ENCODE measurements around the gene NACC2. TPM values are rescaled to one million over a fixed set of nuclear protein-coding genes. Genes with fewer than 3 reads are reported as not detected.

The NACC2 gene
- total RNA-seq, 4 donors from 2014 or later, result 26.0 to 51.7 (median 43.5) TPM

GRCh38 chr9:136036848-136037247 lies 58.2 kb downstream of the NACC2 start:
- intact Hi-C loops (cut with DNase I; ENCODE audit: low total_unique reads), result no loop called here
- peaks cover 0 to 3% of the 10 kb centered on the region in 2 donors for H3K4me1 ChIP-seq
- DNase-seq, result no peak

DNA sequence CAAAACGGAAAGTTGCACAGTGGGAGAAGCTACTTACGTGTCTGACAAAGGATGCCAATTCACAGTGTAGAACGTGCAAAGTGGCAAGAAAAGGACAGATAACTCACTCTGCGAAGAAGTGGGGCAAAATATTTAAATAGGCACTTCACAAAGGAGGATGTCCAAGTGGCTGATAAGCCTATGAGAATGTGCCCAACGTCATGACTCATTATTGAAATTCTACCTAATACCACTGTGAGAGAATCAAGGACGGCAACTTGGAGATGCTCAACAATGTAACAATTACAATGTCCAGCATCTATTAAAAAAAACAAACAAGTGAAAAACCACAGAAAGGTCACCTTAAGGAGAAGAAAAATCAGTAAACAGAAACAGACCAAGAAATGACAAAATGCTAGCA lies 59.0 kb downstream of the NACC2 start:
- in situ Hi-C loops (cut with MboI; ENCODE audit: low sequenced_read_pairs in 4 of 4), result no loop called here
- no peak for ATAC-seq
- H3K36me3 ChIP-seq, result no peaks in the 10 kb centered on the region

More at GRCh38 chr9:136036848-136037247, 58.2 kb downstream of the NACC2 start:
- ATAC-seq, result no peak
- Histone ChIP-seq H3K9me3 (no peaks in the 10 kb centered on the region), H3K36me3 (no peaks in the 10 kb centered on the region), H3K27ac (no peak overlapping the region), H3K27me3 (no peaks in the 10 kb centered on the region), H3K4me3 (no peak overlapping the region)
- no peak for TF ChIP-seq POLR2A (IDR thresholded peaks at IDR 0.05)
- TF ChIP-seq, protein P1, sequence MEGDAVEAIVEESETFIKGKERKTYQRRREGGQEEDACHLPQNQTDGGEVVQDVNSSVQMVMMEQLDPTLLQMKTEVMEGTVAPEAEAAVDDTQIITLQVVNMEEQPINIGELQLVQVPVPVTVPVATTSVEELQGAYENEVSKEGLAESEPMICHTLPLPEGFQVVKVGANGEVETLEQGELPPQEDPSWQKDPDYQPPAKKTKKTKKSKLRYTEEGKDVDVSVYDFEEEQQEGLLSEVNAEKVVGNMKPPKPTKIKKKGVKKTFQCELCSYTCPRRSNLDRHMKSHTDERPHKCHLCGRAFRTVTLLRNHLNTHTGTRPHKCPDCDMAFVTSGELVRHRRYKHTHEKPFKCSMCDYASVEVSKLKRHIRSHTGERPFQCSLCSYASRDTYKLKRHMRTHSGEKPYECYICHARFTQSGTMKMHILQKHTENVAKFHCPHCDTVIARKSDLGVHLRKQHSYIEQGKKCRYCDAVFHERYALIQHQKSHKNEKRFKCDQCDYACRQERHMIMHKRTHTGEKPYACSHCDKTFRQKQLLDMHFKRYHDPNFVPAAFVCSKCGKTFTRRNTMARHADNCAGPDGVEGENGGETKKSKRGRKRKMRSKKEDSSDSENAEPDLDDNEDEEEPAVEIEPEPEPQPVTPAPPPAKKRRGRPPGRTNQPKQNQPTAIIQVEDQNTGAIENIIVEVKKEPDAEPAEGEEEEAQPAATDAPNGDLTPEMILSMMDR (IDR thresholded peaks at IDR 0.05 in 4 of 5, conservative IDR thresholded peaks at IDR 0.05 in 1 of 5), result no peak
- in situ Hi-C loops (cut with MboI; ENCODE audit: low sequenced_read_pairs in 4 of 4), result no loop called here

GRCh38 chr9:136031741-136032730 lies 63.1 kb downstream of the NACC2 start:
- H3K27me3 ChIP-seq, result no peaks in the 10 kb centered on the region
- H3K27ac ChIP-seq, result no peak overlapping the region
- peaks cover 28 to 36% of the 10 kb centered on the region in 2 donors for H3K4me1 ChIP-seq
- no peak for TF ChIP-seq POLR2A (IDR thresholded peaks at IDR 0.05)
- TF ChIP-seq, protein P1 (IDR thresholded peaks at IDR 0.05 in 4 of 5, conservative IDR thresholded peaks at IDR 0.05 in 1 of 5), result no peak
- no peaks in the 10 kb centered on the region for H3K9me3 ChIP-seq
- ATAC-seq (no peak), DNase-seq (no peak)
- no peaks in the 10 kb centered on the region for H3K36me3 ChIP-seq
- intact Hi-C loops (cut with DNase I; ENCODE audit: low total_unique reads) (no loop called here), in situ Hi-C loops (cut with MboI; ENCODE audit: low sequenced_read_pairs in 4 of 4) (no loop called here)
- H3K4me3 ChIP-seq, result no peak overlapping the region

More for the DNA sequence above, 59.0 kb downstream of the NACC2 start:
- no peak overlapping the region for H3K4me3 ChIP-seq
- H3K9me3 ChIP-seq, result no peaks in the 10 kb centered on the region
- H3K27me3 ChIP-seq, result no peaks in the 10 kb centered on the region
- DNase-seq, result no peak
- H3K4me1 ChIP-seq, result peaks cover 0 to 10% of the 10 kb centered on the region in 2 donors
- no peak overlapping the region for H3K27ac ChIP-seq
- intact Hi-C loops (cut with DNase I; ENCODE audit: low total_unique reads), result no loop called here
- TF ChIP-seq POLR2A (IDR thresholded peaks at IDR 0.05), result no peak
- TF ChIP-seq, protein P1 (IDR thresholded peaks at IDR 0.05 in 4 of 5, conservative IDR thresholded peaks at IDR 0.05 in 1 of 5), result no peak

- H3K9me3 ChIP-seq, result no peaks in the 10 kb centered on the region
- ATAC-seq (no peak), DNase-seq (no peak)
- H3K27ac ChIP-seq, result no peak overlapping the region
- H3K36me3 ChIP-seq, result no peaks in the 10 kb centered on the region
- in situ Hi-C loops (cut with MboI; ENCODE audit: low sequenced_read_pairs in 4 of 4), result no loop called here
- no peak for TF ChIP-seq POLR2A (IDR thresholded peaks at IDR 0.05)
- TF ChIP-seq, protein P1 (IDR thresholded peaks at IDR 0.05 in 4 of 5, conservative IDR thresholded peaks at IDR 0.05 in 1 of 5), result no peak
- H3K4me1 ChIP-seq, result peaks cover 31 to 40% of the 10 kb centered on the region in 2 donors
- H3K27me3 ChIP-seq, result no peaks in the 10 kb centered on the region
- no peak overlapping the region for H3K4me3 ChIP-seq
- intact Hi-C loops (cut with DNase I; ENCODE audit: low total_unique reads), result no loop called here
Observed at GRCh38 chr9:136031094-136031493, 64.0 kb downstream of the NACC2 start.

All from gastrocnemius medialis (tissue), 4 donors.